SK-N-SH (cell line): ENCODE results near the gene GNB1L.

ENCODE experiments used
- FOXM1 ChIP-seq: IDR thresholded peaks from 2 replicates; pipeline ENCODE4 v1.4.0; 2012; ENCODE audit warnings: low read depth, mild to moderate bottlenecking
- MEF2A ChIP-seq: IDR thresholded peaks from 2 replicates; pipeline ENCODE4 v1.4.0; 2012; ENCODE audit warnings: low read depth, borderline replicate concordance
- MXI1 ChIP-seq: IDR thresholded peaks from 2 replicates; pipeline ENCODE4 v1.6.1; 2012; ENCODE audit warnings: mild to moderate bottlenecking, low read depth, low read length, improper control_type of control experiment
- POLR2AphosphoS5 ChIP-seq: IDR thresholded peaks from 2 replicates; pipeline ENCODE4 v1.6.1; 2012; ENCODE audit warnings: low read depth, low read length
- RAD21 ChIP-seq: IDR thresholded peaks from 2 replicates; pipeline ENCODE4 v1.6.1; 2012; ENCODE audit warnings: mild to moderate bottlenecking, low read length
- RXRA ChIP-seq: IDR thresholded peaks from 2 replicates; pipeline ENCODE4 v1.4.0; 2012; ENCODE audit warnings: low read depth, mild to moderate bottlenecking, borderline replicate concordance
- SIN3A ChIP-seq: IDR thresholded peaks from 2 replicates; pipeline ENCODE4 v1.6.1; 2012; ENCODE audit warnings: low read depth, mild to moderate bottlenecking, low read length, moderate library complexity, borderline replicate concordance
- SMC3 ChIP-seq: IDR thresholded peaks from 2 replicates; pipeline ENCODE4 v1.6.1; 2012; ENCODE audit warnings: low read depth, low read length, improper control_type of control experiment
- TF ChIP-seq, protein P1 (sequence below): fragments of 200-600 bp; sonication (generic); IDR thresholded peaks from 2 replicates; pipeline ENCODE4 v1.6.1; 2017; ENCODE audit warnings: antibody characterized with exemption, mild to moderate bottlenecking, moderate library complexity
- TF ChIP-seq, protein P2 (sequence below): fragments of 150-350 bp; IDR thresholded peaks from 2 replicates; pipeline ENCODE4 v1.6.1; 2017; ENCODE audit warnings: antibody characterized with exemption, low read length, low read depth, borderline replicate concordance
- TF ChIP-seq, protein P3 (sequence below): IDR thresholded peaks from 2 replicates; pipeline ENCODE4 v1.6.1; 2012; ENCODE audit warnings: mild to moderate bottlenecking, low read depth, low read length, moderate library complexity

DNA sequence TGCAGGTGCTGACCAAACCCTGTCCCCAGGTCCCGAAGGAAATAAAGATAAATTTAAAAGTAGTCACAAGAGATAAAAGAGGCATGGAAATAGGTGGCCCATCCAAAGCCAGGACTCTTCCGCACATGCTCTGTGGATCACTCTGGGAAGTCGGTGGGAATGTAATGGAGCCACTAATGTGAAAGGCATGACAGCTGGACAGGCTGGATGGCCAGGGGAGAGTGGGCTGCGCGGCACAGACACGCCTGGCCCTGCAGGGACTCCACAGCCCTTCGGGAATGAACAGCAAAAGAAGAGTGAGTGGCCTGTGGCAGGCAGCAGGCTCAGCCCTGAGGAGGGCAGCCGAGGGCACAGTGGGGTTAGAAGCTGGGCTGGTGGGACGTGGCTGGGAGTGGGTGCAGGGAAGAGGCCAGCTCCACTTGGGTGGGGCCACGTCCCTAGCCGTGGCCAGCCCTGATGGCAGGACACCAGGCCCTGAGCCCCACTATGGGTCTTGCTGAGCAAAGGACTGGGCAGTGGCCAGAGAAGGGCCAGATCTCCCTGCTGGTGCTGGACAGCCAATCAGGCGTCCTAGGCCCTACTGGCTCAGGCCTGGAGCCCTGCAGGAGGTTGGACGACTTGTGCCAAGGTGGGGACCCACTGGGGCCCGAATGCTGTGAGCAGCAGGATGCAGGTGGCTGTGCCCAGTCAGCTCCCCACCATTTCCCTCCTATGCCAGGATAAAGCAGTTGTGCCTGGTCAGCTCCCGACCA lies 31.3 kb upstream of the GNB1L start:
- no peak for TF ChIP-seq SMC3
- TF ChIP-seq SIN3A: no peak
- TF ChIP-seq, protein P1, sequence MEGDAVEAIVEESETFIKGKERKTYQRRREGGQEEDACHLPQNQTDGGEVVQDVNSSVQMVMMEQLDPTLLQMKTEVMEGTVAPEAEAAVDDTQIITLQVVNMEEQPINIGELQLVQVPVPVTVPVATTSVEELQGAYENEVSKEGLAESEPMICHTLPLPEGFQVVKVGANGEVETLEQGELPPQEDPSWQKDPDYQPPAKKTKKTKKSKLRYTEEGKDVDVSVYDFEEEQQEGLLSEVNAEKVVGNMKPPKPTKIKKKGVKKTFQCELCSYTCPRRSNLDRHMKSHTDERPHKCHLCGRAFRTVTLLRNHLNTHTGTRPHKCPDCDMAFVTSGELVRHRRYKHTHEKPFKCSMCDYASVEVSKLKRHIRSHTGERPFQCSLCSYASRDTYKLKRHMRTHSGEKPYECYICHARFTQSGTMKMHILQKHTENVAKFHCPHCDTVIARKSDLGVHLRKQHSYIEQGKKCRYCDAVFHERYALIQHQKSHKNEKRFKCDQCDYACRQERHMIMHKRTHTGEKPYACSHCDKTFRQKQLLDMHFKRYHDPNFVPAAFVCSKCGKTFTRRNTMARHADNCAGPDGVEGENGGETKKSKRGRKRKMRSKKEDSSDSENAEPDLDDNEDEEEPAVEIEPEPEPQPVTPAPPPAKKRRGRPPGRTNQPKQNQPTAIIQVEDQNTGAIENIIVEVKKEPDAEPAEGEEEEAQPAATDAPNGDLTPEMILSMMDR: no peak
- no peak for TF ChIP-seq POLR2AphosphoS5
- TF ChIP-seq, protein P2, sequence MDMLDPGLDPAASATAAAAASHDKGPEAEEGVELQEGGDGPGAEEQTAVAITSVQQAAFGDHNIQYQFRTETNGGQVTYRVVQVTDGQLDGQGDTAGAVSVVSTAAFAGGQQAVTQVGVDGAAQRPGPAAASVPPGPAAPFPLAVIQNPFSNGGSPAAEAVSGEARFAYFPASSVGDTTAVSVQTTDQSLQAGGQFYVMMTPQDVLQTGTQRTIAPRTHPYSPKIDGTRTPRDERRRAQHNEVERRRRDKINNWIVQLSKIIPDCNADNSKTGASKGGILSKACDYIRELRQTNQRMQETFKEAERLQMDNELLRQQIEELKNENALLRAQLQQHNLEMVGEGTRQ: no peak
- no peak for TF ChIP-seq RXRA
- TF ChIP-seq MXI1: no peak
- no peak for TF ChIP-seq RAD21
- TF ChIP-seq, protein P3, sequence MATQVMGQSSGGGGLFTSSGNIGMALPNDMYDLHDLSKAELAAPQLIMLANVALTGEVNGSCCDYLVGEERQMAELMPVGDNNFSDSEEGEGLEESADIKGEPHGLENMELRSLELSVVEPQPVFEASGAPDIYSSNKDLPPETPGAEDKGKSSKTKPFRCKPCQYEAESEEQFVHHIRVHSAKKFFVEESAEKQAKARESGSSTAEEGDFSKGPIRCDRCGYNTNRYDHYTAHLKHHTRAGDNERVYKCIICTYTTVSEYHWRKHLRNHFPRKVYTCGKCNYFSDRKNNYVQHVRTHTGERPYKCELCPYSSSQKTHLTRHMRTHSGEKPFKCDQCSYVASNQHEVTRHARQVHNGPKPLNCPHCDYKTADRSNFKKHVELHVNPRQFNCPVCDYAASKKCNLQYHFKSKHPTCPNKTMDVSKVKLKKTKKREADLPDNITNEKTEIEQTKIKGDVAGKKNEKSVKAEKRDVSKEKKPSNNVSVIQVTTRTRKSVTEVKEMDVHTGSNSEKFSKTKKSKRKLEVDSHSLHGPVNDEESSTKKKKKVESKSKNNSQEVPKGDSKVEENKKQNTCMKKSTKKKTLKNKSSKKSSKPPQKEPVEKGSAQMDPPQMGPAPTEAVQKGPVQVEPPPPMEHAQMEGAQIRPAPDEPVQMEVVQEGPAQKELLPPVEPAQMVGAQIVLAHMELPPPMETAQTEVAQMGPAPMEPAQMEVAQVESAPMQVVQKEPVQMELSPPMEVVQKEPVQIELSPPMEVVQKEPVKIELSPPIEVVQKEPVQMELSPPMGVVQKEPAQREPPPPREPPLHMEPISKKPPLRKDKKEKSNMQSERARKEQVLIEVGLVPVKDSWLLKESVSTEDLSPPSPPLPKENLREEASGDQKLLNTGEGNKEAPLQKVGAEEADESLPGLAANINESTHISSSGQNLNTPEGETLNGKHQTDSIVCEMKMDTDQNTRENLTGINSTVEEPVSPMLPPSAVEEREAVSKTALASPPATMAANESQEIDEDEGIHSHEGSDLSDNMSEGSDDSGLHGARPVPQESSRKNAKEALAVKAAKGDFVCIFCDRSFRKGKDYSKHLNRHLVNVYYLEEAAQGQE: no peak
- no peak for TF ChIP-seq FOXM1
- no peak for TF ChIP-seq MEF2A
